GM12891 (cell line): ENCODE data around the gene FMO5.
"Not testable (repeated sequence)": the region's sequence is repeated elsewhere in the genome, so short reads cannot be mapped to it uniquely, and the experiment has no call there.

Source experiments
- DNase-seq: peaks from one replicate; pipeline ENCODE4 v3.0.0; 2011; ENCODE audit warnings: low spot score; ENCODE audit not compliant: insufficient read length
- FAIRE-seq: peaks from 2 replicates; lab custom pipeline; 2011; peaks lifted over from hg19 to GRCh38; lab: Jason Lieb, UNC
- PAX5 ChIP-seq: IDR thresholded peaks from 2 replicates; pipeline ENCODE4 v1.6.1; 2011; ENCODE audit warnings: low read length, moderate library complexity, mild to moderate bottlenecking; ENCODE audit not compliant: insufficient read depth, severe bottlenecking
- POLR2A ChIP-seq: IDR thresholded peaks from 2 replicates; pipeline ENCODE4 v1.6.1; 2011; ENCODE audit warnings: low read depth, low read length, control low read depth
- POLR2AphosphoS5 ChIP-seq: IDR thresholded peaks from 2 replicates; pipeline ENCODE4 v1.6.1; 2011; ENCODE audit warnings: low read depth, low read length, control low read depth
- POU2F2 ChIP-seq: IDR thresholded peaks from 2 replicates; pipeline ENCODE4 v1.6.1; 2011; ENCODE audit warnings: low read depth, mild to moderate bottlenecking, control low read depth, low read length, moderate library complexity
- SPI1 ChIP-seq: IDR thresholded peaks from 2 replicates; pipeline ENCODE4 v1.6.1; 2011; ENCODE audit warnings: low read depth, low read length, control low read depth
- TAF1 ChIP-seq: IDR thresholded peaks from 2 replicates; pipeline ENCODE4 v1.6.1; 2011; ENCODE audit warnings: low read depth, low read length, control low read depth

Gene FMO5

GRCh38 chr1:147241934-147242448 lies 16.9 kb upstream of the FMO5 start:
- TF ChIP-seq POLR2AphosphoS5 (no peak), TAF1 (no peak), SPI1 (no peak), POLR2A (no peak), PAX5 (no peak), POU2F2 (no peak)
- no peak for DNase-seq
- FAIRE-seq = no peak

GRCh38 chr1:147240131-147240721 lies 15.1 kb upstream of the FMO5 start:
- FAIRE-seq, DNase-seq: not testable (repeated sequence)

- FAIRE-seq (no peak), DNase-seq (no peak)
- no peak for TF ChIP-seq PAX5
- TF ChIP-seq POLR2A = no peak
- no peak for TF ChIP-seq POU2F2
- TF ChIP-seq SPI1 = no peak
- no peak for TF ChIP-seq POLR2AphosphoS5
- TF ChIP-seq TAF1 = no peak
Observed at GRCh38 chr1:147238925-147239820, 14.0 kb upstream of the FMO5 start.

- DNase-seq (no peak), FAIRE-seq (no peak)
- TF ChIP-seq POLR2A (no peak), TAF1 (no peak)
Observed at GRCh38 chr1:147238053-147238902, 13.1 kb upstream of the FMO5 start.

GRCh38 chr1:147236959-147237791 lies 12.0 kb upstream of the FMO5 start:
- TF ChIP-seq SPI1 (no peak), TAF1 (no peak), POLR2AphosphoS5 (no peak), POLR2A (no peak), PAX5 (no peak), POU2F2 (no peak)
- FAIRE-seq (no peak), DNase-seq (no peak)

- DNase-seq = no peak
- FAIRE-seq = no peak
- TF ChIP-seq SPI1 = no peak
- no peak for TF ChIP-seq PAX5
- TF ChIP-seq POLR2A = no peak
- TF ChIP-seq POU2F2 = no peak
- TF ChIP-seq POLR2AphosphoS5 = no peak
- no peak for TF ChIP-seq TAF1
Observed at GRCh38 chr1:147236448-147236847, 11.3 kb upstream of the FMO5 start.

- DNase-seq = no peak
- no peak for TF ChIP-seq TAF1
- no peak for TF ChIP-seq POU2F2
- TF ChIP-seq POLR2AphosphoS5 = no peak
- no peak for FAIRE-seq
Observed at GRCh38 chr1:147235822-147236221, 10.7 kb upstream of the FMO5 start.

- DNase-seq, FAIRE-seq: not testable (repeated sequence)
Observed at GRCh38 chr1:147233903-147234302, 8.8 kb upstream of the FMO5 start.

- not testable (repeated sequence) for DNase-seq, FAIRE-seq
Observed at GRCh38 chr1:147231032-147231431, 5.9 kb upstream of the FMO5 start.
